ENCODE results near the gene CDC5L. TPM values are rescaled to one million over a fixed set of nuclear protein-coding genes. Genes with fewer than 3 reads are reported as not detected.

The CDC5L gene
- total and polyA plus RNA-seq, 2 experiments from 2014 or later: 27.0 to 32.5 TPM

Small RNA genes lying within 50 kb of the gene (microRNA-seq; reads per million reads assigned to microRNA genes)
- gene MIR4642: not detected

Small RNA genes lying within 50 kb of the gene (small RNA-seq; reads per million reads assigned to genes)
- gene MIR4642 (ENCODE audit: low replicate concordance): not detected

Other genes starting within 250 kb of the CDC5L start
- 1.2 and 1.7 TPM in 2 replicates for gene CAPN11, start 228.9 kb upstream of the CDC5L start, total RNA-seq (2014; rRNA removed; shearing (Covaris generic))
- gene CAPN11, start 228.9 kb upstream of the CDC5L start, polyA plus RNA-seq (2016; fragmentation: Nextera tagmentation; extraction: Ambion mirVana): 0.61 and 1.1 TPM in 2 replicates
- gene MYMX, start 170.8 kb upstream of the CDC5L start, total RNA-seq (2014; rRNA removed; shearing (Covaris generic)): 2.8 TPM in 2 replicates
- gene MYMX, start 170.8 kb upstream of the CDC5L start, polyA plus RNA-seq (2016; fragmentation: Nextera tagmentation; extraction: Ambion mirVana): 5.2 and 7.1 TPM in 2 replicates
- 149 and 169 TPM in 2 replicates for gene SLC29A1, start 164.1 kb upstream of the CDC5L start, total RNA-seq (2014; rRNA removed; shearing (Covaris generic))
- gene SLC29A1, start 164.1 kb upstream of the CDC5L start, polyA plus RNA-seq (2016; fragmentation: Nextera tagmentation; extraction: Ambion mirVana): 67.6 and 73.1 TPM in 2 replicates
- 2,361 and 2,444 TPM in 2 replicates for gene HSP90AB1, start 140.6 kb upstream of the CDC5L start, total RNA-seq (2014; rRNA removed; shearing (Covaris generic))
- gene HSP90AB1, start 140.6 kb upstream of the CDC5L start, polyA plus RNA-seq (2016; fragmentation: Nextera tagmentation; extraction: Ambion mirVana): 1,345 and 1,425 TPM in 2 replicates
- 30.5 and 30.9 TPM in 2 replicates for gene SLC35B2, start 130.2 kb upstream of the CDC5L start, total RNA-seq (2014; rRNA removed; shearing (Covaris generic))
- gene SLC35B2, start 130.2 kb upstream of the CDC5L start, polyA plus RNA-seq (2016; fragmentation: Nextera tagmentation; extraction: Ambion mirVana): 14.0 and 14.7 TPM in 2 replicates
- 19.8 and 25.9 TPM in 2 replicates for gene NFKBIE, start 122.2 kb upstream of the CDC5L start, total RNA-seq (2014; rRNA removed; shearing (Covaris generic))
- 12.8 and 14.6 TPM in 2 replicates for gene NFKBIE, start 122.2 kb upstream of the CDC5L start, polyA plus RNA-seq (2016; fragmentation: Nextera tagmentation; extraction: Ambion mirVana)
- gene TMEM151B, start 117.3 kb upstream of the CDC5L start, total RNA-seq (2014; rRNA removed; shearing (Covaris generic)): 11.5 and 14.6 TPM in 2 replicates
- gene TMEM151B, start 117.3 kb upstream of the CDC5L start, polyA plus RNA-seq (2016; fragmentation: Nextera tagmentation; extraction: Ambion mirVana): 0.91 and 1.5 TPM in 2 replicates
- 19.8 and 23.2 TPM in 2 replicates for gene AARS2, start 74.4 kb upstream of the CDC5L start, total RNA-seq (2014; rRNA removed; shearing (Covaris generic))
- gene AARS2, start 74.4 kb upstream of the CDC5L start, polyA plus RNA-seq (2016; fragmentation: Nextera tagmentation; extraction: Ambion mirVana): 5.5 and 6.5 TPM in 2 replicates
- not detected in 2 replicates for gene SPATS1, start 45.1 kb upstream of the CDC5L start, total RNA-seq (2014; rRNA removed; shearing (Covaris generic))
- gene SPATS1, start 45.1 kb upstream of the CDC5L start, polyA plus RNA-seq (2016; fragmentation: Nextera tagmentation; extraction: Ambion mirVana): not detected in 2 replicates

Data from GM23338 (cell line).